KMS-11 (cell line): ENCODE data around the gene MMGT1.

Experiments
- H2AFZ ChIP-seq: fragments of 200-600 bp; sonication (generic); 2 replicates; pipeline ENCODE4 v1.6.1; 2016; ENCODE audit warnings: antibody characterized with exemption, mixed run types, low read depth
- H3K27ac ChIP-seq: fragments of 200-600 bp; sonication (generic); 2 replicates; pipeline ENCODE4 v1.6.1; 2016; ENCODE audit warnings: mild to moderate bottlenecking, mixed run types
- H3K27me3 ChIP-seq: fragments of 200-600 bp; sonication (generic); 2 replicates; pipeline ENCODE4 v1.6.1; 2017; ENCODE audit warnings: mild to moderate bottlenecking, low read depth, mixed run types, moderate library complexity; ENCODE audit not compliant: insufficient read depth
- H3K36me3 ChIP-seq: fragments of 200-600 bp; sonication (generic); 2 replicates; pipeline ENCODE4 v1.6.1; 2017; ENCODE audit warnings: mild to moderate bottlenecking, mixed run types; ENCODE audit not compliant: insufficient read depth
- H3K4me1 ChIP-seq: fragments of 200-600 bp; sonication (generic); 2 replicates; pipeline ENCODE4 v1.6.1; 2016; ENCODE audit warnings: mild to moderate bottlenecking, low read depth, mixed run types; ENCODE audit not compliant: poor library complexity, severe bottlenecking
- H3K4me2 ChIP-seq: fragments of 200-600 bp; sonication (generic); 2 replicates; pipeline ENCODE4 v1.7.0; 2016; ENCODE audit warnings: mild to moderate bottlenecking, mixed run types
- H3K4me3 ChIP-seq: fragments of 200-600 bp; sonication (generic); IDR thresholded peaks from 2 replicates; pipeline ENCODE4 v1.6.1; 2017; ENCODE audit warnings: low read depth, low read length, mixed read lengths; ENCODE audit not compliant: insufficient read depth
- H3K79me2 ChIP-seq: fragments of 200-600 bp; sonication (generic); 2 replicates; pipeline ENCODE4 v1.6.1; 2016; ENCODE audit warnings: low read depth, mixed run types; ENCODE audit not compliant: insufficient read depth
- H3K9ac ChIP-seq: fragments of 200-600 bp; sonication (generic); 2 replicates; pipeline ENCODE4 v1.6.1; 2016; ENCODE audit warnings: mild to moderate bottlenecking, mixed run types
- H4K20me1 ChIP-seq: fragments of 200-600 bp; sonication (generic); 2 replicates; pipeline ENCODE4 v1.6.1; 2016; ENCODE audit warnings: mild to moderate bottlenecking, mixed run types; ENCODE audit not compliant: insufficient read depth
- TF ChIP-seq, protein P1 (sequence below): fragments of 200-600 bp; sonication (generic); conservative IDR thresholded peaks from 2 replicates; pipeline ENCODE4 v1.6.1; 2017; ENCODE audit warnings: low read depth, mild to moderate bottlenecking, antibody characterized with exemption, low read length, moderate library complexity, mixed read lengths

Gene MMGT1

DNA sequence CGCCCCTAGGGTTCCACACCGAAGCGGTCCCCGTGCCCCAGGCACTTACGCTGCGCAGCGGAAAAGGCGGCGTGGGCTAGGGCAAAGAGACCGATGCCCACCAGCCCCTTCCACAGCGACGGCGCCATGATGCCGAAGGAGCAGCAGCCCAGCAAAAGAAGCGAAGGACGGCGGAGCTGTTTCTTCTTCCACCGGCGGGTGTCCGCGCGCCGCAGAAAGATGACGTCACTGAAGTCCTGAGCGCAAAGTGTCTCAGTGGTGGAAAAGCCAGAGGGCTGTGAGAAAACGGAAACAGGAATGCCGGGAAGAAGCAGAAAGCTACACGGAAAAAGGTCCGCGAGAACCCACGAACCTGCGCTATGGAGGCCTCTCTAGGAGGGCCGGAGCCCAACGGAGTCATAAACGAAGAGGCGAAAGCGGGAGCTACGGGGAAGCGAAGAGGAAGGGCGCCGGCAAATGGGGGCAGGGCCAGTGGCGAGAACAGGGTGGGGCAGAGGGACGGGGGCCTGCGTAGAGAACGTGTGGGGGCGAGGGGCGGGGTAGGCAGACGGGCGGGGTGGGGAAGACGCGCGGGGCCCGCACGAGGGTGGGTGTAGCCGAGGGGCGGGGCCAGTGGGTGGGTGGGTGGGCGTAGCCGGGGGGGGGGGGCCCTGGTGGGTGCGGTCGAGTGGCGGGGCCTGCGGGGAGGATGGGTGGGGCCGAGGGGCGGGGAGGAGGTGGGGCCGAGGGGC lies at the start of gene MMGT1:
MMGT1 (minus strand) TSS at position 441 of the 731 bp plus-strand sequence; CDS start at position 128, 313 bp downstream.
- Histone ChIP-seq H3K4me1 (peaks cover 16% of the 10 kb centered on the region), H3K36me3 (no peaks in the 10 kb centered on the region), H3K27me3 (no peaks in the 10 kb centered on the region), H3K4me3 (peak within 1 kb of the TSS; percentile 51), H4K20me1 (no peaks in the 10 kb centered on the region), H3K79me2 (peaks cover 30% of the 10 kb centered on the region), H3K27ac (peak within 1 kb of the TSS; percentile 78), H2AFZ (peak within 1 kb of the TSS; percentile 82), H3K9ac (peak within 1 kb of the TSS; percentile 83), H3K4me2 (peak within 1 kb of the TSS; percentile 78)
- TF ChIP-seq, protein P1, sequence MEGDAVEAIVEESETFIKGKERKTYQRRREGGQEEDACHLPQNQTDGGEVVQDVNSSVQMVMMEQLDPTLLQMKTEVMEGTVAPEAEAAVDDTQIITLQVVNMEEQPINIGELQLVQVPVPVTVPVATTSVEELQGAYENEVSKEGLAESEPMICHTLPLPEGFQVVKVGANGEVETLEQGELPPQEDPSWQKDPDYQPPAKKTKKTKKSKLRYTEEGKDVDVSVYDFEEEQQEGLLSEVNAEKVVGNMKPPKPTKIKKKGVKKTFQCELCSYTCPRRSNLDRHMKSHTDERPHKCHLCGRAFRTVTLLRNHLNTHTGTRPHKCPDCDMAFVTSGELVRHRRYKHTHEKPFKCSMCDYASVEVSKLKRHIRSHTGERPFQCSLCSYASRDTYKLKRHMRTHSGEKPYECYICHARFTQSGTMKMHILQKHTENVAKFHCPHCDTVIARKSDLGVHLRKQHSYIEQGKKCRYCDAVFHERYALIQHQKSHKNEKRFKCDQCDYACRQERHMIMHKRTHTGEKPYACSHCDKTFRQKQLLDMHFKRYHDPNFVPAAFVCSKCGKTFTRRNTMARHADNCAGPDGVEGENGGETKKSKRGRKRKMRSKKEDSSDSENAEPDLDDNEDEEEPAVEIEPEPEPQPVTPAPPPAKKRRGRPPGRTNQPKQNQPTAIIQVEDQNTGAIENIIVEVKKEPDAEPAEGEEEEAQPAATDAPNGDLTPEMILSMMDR = no peak

GRCh38 chrX:136021903-136022302 lies 48.1 kb upstream of the MMGT1 start:
- Histone ChIP-seq H3K27me3 (no peaks in the 10 kb centered on the region), H3K9ac (no peak overlapping the region), H2AFZ (no peak overlapping the region), H3K4me3 (no peak overlapping the region), H4K20me1 (no peaks in the 10 kb centered on the region), H3K79me2 (no peaks in the 10 kb centered on the region), H3K36me3 (no peaks in the 10 kb centered on the region), H3K4me2 (no peak overlapping the region), H3K27ac (no peak overlapping the region), H3K4me1 (no peaks in the 10 kb centered on the region)
- TF ChIP-seq, protein P1 = no peak

GRCh38 chrX:136021160-136021559 lies 47.4 kb upstream of the MMGT1 start:
- no peak overlapping the region for H3K9ac ChIP-seq
- H2AFZ ChIP-seq = no peak overlapping the region
- no peak overlapping the region for H3K27ac ChIP-seq
- H4K20me1 ChIP-seq = no peaks in the 10 kb centered on the region
- no peak overlapping the region for H3K4me3 ChIP-seq
- no peaks in the 10 kb centered on the region for H3K79me2 ChIP-seq
- H3K27me3 ChIP-seq = no peaks in the 10 kb centered on the region
- no peaks in the 10 kb centered on the region for H3K4me1 ChIP-seq
- no peak overlapping the region for H3K4me2 ChIP-seq
- H3K36me3 ChIP-seq = no peaks in the 10 kb centered on the region
- TF ChIP-seq, protein P1 = no peak

DNA sequence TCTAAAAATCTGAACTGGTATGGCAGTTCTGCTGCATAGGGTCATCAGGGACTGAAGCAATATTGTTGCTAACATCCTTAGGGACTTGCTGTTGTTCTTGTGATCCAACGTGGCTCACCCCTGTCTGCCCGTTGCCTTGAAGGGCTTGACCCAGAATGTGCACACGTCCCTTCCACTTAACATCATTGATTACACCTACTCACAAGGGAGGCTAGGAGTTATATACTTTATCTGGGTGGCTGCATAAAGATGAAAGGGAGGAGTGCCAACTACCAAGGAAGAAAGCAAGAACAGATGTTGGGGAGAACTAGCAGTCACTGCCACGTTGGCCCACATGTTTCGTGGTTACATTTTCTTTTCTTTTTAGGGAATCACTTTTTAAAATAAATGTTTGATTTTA lies 45.4 kb upstream of the MMGT1 start:
- H3K4me2 ChIP-seq = no peak overlapping the region
- H3K9ac ChIP-seq = no peak overlapping the region
- H3K27me3 ChIP-seq = no peaks in the 10 kb centered on the region
- no peak overlapping the region for H3K27ac ChIP-seq
- no peak overlapping the region for H2AFZ ChIP-seq
- no peaks in the 10 kb centered on the region for H3K4me1 ChIP-seq
- no peak overlapping the region for H3K4me3 ChIP-seq
- TF ChIP-seq, protein P1 = no peak
- no peaks in the 10 kb centered on the region for H4K20me1 ChIP-seq
- H3K36me3 ChIP-seq = no peaks in the 10 kb centered on the region
- H3K79me2 ChIP-seq = no peaks in the 10 kb centered on the region
